HG03039 (cell line): Measurements from ENCODE around the gene DCN.

Experiments
- ATAC-seq: cut with Tn5 transposase; IDR thresholded peaks from one replicate; pipeline ENCODE4 v1.9.1; 2021; ENCODE audit warnings: mild to moderate bottlenecking, moderate library complexity; ENCODE audit not compliant: unreplicated experiment

DCN gene

DNA sequence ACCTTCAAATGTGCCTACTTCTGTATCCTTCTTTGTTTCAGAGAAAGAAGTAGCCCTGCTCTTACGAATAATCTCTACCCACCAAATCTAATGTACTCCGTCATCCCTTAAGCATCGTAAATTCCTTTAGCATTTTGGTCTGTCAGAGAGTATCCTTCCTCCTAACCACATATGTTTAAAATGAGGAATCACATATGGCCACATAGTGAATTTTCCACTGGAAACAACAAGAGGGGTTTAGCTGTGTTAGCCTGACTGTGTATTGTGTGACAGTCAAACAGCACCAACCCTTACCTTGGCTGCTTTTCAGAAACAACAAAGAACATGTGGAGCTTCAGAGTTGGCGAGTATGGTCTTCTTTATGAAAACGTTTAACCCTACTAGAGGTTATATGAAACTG, 76.8 kb downstream of the DCN start:
- no peak for ATAC-seq

DNA sequence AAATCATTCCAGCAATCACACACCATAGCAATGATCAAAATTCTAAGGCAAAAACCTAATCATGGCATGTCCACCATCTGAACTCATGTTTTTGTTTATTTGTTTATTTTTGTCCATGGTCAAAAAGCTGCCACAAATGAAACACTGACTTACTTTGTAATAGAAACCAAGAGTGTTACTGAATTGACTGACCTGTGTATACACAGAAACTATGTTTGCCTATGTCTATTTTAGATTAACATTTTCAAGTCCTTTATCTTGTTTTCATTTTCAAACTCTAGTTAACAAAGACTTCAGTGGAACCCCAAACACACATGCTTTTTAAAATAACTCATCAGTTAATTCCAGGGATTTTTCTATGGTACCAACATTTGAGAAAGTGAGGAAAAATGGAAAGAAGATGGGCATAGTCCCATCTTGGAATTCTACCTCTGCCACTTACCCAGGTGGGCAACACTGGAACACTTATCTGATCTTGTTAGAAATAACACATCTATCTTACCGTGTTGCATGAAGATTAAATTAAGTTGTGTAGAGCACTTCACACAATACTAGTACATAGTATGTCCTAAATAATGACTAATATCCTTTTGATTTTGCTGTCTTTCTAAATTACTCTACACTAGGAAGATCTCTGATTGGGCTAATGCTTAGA, 77.7 kb downstream of the DCN start:
- ATAC-seq, result peak; percentile 61

DNA sequence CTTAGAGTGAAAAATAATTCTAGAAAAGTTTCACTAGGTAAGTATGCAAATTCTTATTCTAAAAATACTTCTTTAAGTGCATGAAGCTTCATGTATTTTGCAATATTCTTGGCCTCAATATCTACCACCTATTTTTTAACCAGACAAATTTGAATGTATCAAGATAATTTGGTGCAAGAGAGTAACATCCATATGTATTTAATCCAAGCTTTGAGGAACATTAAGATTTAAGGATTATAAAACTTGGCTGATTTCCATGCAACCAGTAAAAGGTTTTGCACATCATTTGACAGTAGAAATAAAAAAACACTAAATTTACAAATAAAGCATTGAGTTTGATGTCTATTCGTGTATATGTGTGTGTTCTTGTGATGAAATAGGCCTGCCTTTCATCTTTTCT, 79.0 kb downstream of the DCN start:
- ATAC-seq, result no peak

DNA sequence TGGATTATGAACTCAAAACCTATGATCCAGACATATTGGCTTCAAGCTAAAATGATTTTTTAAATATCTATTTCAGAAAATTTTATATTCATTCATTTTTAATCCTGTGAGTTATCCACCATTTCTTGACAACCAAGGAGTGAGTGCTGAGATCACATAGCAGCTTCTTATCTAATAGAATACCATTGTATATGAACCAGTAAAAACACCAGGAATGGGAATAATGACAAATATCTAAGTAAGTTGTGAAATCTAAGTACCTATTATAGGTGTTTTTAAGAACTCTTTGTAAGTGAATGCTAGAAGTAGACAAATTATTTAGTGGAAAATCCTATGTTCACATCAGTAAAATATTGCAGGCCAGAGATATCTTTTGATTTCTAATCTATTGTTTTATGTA, 79.5 kb downstream of the DCN start:
- no peak for ATAC-seq

DNA sequence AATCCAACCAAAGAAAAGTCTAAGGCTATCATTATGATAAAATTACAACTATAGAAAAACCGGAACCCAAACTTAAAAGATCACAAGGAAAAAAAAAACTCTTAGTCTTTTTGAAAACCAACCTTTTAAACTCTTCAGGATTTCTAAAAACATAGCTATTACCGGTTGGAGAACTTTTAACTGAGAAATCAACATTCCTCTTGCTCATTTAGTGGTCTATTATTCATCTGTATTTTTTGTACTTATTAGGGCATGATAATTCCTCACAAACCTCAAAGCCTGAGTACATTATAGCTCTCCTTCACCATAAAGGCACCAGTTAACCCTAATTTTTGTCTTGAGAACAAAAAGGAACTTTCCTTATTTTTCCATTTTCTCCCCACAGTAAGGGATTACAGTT, 81.7 kb downstream of the DCN start:
- no peak for ATAC-seq

DNA sequence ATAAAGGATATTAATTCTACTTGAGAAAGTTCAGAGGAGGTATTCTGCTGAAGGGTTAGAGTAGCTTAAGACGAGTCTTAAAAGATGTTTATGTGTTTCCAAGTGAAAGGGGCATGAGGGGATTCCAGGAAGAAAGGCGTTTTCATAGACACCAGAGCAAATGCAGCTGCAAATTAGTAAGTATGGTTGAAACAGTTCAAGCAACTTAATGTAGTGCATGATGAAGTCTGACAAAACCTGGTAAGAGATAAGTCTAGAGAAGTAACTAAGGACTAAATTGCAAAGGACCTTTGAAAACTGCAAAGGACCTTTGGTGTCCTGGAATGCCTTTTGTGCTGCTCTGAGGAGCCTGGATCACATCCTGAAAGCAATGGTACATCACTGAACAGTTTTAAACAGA, 82.8 kb downstream of the DCN start:
- no peak for ATAC-seq

DNA sequence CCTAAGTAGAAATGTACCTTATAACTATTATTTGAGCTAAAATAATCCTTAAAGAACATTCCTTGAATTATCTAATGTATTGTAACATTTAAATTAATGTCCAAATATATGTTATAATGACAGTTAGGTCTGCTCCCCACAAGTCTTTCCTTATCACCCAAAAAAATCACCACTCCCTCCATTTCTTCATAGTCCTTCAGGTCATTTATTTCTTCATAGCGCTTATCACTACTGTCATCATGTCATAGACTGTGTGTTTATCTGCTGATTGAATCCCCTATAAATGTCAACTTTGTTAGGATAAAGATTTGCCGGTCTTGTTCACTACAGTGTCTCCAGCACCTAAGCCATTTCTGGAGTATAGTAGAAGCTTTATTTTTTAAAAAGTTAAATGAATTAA, 83.3 kb downstream of the DCN start:
- ATAC-seq, result no peak

DNA sequence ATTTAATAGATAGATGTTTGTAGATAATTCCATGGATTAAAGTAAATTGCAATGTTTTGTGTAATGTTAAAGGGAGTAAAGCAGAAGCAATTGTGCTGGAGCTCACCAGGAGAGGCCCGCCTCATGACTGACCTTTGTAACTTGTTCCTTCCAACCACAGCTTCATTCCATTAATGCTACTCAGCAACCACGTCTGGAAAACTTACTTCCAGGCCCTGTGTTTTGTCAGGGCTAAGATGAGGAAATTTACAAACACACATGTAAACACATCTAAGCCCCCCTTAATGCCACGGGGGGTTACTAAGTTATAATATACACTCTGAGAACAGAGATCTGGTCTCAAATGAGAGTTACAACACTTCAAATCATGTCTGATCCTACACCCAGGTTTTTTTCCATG, 83.7 kb downstream of the DCN start:
- no peak for ATAC-seq

DNA sequence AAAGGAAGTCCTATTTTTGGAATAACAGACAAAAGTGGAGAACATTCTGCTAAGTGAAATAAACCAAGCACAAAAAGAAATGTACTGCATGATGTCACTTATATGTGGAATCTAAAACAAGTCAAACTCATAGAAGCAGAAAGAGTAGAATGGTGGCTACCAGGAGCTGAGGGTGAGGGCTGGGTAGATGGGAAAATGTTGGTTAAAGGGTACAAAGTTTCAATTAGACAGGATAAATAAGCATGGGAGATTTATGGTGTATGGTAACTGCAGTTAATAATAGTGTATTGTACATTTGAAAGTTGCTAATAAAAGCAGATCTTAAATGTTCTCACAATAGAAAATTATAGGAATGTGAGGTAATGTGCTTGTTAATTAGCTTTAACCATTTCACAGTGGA, 84.2 kb downstream of the DCN start:
- ATAC-seq, result no peak

DNA sequence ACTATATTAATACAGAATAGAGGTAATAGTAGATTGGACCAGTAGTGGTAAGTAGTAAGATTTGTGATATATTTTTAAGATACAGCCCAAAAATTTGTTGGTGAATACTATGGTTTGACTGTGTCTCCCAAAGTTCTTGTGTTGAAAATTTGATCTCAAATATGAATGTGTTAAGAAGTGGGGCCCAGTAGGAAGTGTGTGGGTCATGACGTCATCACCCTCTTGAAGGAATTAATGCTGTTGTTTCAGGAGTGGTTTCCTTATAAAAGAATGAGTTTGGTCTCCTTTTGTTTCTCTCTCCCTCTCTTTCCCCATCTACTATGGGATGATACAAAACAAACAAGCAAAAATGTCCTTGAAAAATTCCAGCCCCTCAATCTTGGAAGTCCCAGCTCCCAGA, 87.7 kb downstream of the DCN start:
- no peak for ATAC-seq

DNA sequence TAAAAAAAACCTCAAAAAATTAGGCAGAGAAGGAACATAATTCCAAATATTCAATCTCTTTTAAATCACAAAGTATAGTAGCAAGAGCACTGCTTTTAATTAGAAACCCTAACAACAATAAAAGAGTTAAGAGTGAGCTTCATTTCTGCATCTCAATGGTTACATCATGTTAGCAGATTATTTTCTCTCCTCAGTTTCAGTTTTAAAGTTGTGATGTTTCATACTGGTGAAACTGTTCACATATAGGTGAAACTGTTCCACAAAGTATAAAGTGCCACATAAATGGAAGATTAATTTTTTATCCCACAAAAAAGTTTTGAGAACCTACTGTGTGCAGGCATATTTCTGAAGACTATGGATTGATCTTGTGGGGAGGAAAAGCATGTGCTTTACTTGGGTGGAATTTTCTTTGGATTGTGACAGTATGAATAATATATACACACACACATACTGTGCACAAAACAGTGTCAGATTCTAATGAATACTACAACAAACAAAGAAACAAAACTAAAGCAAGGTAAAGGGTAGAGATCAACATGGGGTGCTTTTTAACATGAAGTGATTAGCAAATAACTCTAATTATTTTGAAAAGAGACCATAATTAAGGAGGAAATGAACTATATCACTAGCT, 88.5 kb downstream of the DCN start:
- ATAC-seq, result no peak

DNA sequence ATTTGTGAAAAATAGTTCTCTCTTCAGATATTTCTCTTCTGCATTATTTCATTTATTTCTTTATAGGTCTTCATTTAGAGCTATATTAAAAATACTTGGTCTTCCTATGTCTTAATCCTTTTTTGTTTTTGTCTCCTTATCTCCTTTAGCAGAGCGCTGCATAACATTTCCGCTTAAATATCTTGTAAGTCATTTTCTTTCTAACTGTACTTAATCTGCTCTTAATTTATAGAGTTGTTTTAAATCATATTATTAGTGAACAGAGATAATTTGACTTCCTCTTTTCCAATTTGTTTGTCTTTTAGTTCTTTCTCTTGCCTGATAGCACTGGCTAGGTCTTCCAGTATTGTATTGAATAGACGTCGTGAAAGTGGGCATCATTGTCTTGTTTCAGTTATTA, 89.3 kb downstream of the DCN start:
- ATAC-seq, result no peak

DNA sequence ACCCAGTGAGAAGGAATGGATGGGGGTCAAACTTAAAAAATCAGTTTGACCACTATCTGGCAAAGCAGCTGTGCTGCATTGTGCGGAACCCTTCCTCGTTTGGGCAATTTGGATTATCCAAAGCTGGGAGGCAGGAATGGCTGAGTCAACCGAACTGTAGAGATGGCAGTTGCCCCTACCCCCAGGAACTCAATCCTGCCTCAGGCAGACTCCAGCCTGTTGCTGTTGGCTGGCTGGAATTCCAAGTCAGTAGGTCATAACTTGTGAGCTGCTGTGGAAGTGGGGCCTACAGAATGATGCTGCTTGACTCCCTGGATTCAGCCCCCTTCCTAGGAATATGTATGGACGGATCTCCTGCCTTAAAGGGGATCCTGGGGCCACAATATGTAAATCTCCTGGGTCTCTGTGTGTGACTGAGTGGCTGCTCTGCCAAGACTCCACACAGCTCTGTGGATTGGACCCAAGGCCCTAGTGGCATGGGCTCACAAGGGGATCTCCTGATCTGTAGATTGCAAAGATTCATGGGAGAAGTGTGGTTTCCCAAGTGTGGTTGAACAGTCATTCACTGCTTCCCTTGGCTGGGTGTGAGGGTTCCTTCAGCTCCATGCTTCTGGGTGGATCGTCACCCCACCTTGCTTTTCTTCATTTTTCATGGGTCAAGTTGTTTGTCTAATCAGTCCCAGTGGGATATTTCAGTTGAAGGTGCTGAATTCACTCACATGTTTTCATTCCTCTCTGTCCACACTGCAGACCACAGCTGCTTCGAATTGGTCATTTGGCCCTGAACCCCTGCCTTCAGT, 90.5 kb downstream of the DCN start:
- ATAC-seq, result no peak
